Parathyroid adenoma (tissue), 2 donors: ENCODE measurements around the gene DPH5.

Experiments used
- H2AFZ ChIP-seq: fragments of 300-600 bp; sonication (generic); one replicate; pipeline ENCODE4 v1.7.0; 2017; ENCODE audit warnings: antibody characterized with exemption, mild to moderate bottlenecking
- H3K27ac ChIP-seq: fragments of 300-600 bp; sonication (generic); one replicate; pipeline ENCODE4 v1.7.0; 2017
- H3K27me3 ChIP-seq: fragments of 300-600 bp; sonication (generic); one replicate; pipeline ENCODE4 v1.7.0; 2017; ENCODE audit warnings: low read length; ENCODE audit not compliant: control insufficient read depth, insufficient read depth
- H3K36me3 ChIP-seq: fragments of 300-600 bp; sonication (generic); one replicate; pipeline ENCODE4 v1.7.0; 2017; ENCODE audit warnings: low read length; ENCODE audit not compliant: control insufficient read depth, insufficient read depth
- H3K4me1 ChIP-seq: fragments of 300-600 bp; sonication (generic); one replicate; pipeline ENCODE4 v1.7.0; 2017; ENCODE audit warnings: control low read depth
- H3K4me2 ChIP-seq: fragments of 300-600 bp; sonication (generic); one replicate; pipeline ENCODE4 v1.7.0; 2017; ENCODE audit warnings: low read length
- H3K4me3 ChIP-seq: fragments of 300-600 bp; sonication (generic); one replicate; pipeline ENCODE4 v1.7.0; 2017; ENCODE audit warnings: low read depth, low read length
- H3K79me2 ChIP-seq: fragments of 300-600 bp; sonication (generic); one replicate; pipeline ENCODE4 v1.7.0; 2017; ENCODE audit warnings: control low read depth
- H3K9ac ChIP-seq: fragments of 300-600 bp; sonication (generic); one replicate; pipeline ENCODE4 v1.7.0; 2017; ENCODE audit warnings: mild to moderate bottlenecking
- H3K9me3 ChIP-seq: fragments of 300-600 bp; sonication (generic); one replicate; pipeline ENCODE4 v1.7.0; 2017; ENCODE audit warnings: low read length; ENCODE audit not compliant: control insufficient read depth
- CTCF ChIP-seq: fragments of 300-600 bp; sonication (generic); IDR thresholded peaks from one replicate; pipeline ENCODE4 v1.7.0; 2017; ENCODE audit warnings: antibody characterized with exemption, mild to moderate bottlenecking
- donor health status: primary hyperparathyroidism.

DPH5 gene

GRCh38 chr1:101066260-101066936 lies 40.8 kb upstream of the DPH5 start:
- Histone ChIP-seq H3K9ac (no peak overlapping the region), H2AFZ (no peak overlapping the region), H3K79me2 (no peaks in the 10 kb centered on the region), H3K4me2 (no peak overlapping the region), H3K27me3 (no peaks in the 10 kb centered on the region), H3K9me3 (no peaks in the 10 kb centered on the region), H3K4me1 (peaks cover 2% of the 10 kb centered on the region), H3K4me3 (no peak overlapping the region), H3K36me3 (no peaks in the 10 kb centered on the region), H3K27ac (no peak overlapping the region)
- TF ChIP-seq CTCF: no peak

- H3K27ac ChIP-seq: no peak overlapping the region
- H3K4me2 ChIP-seq: no peak overlapping the region
- no peak overlapping the region for H3K9ac ChIP-seq
- TF ChIP-seq CTCF: no peak
- H2AFZ ChIP-seq: no peak overlapping the region
- no peaks in the 10 kb centered on the region for H3K36me3 ChIP-seq
- H3K9me3 ChIP-seq: no peaks in the 10 kb centered on the region
- H3K27me3 ChIP-seq: no peaks in the 10 kb centered on the region
- no peak overlapping the region for H3K4me3 ChIP-seq
- no peaks in the 10 kb centered on the region for H3K4me1 ChIP-seq
- H3K79me2 ChIP-seq: no peaks in the 10 kb centered on the region
Measured at GRCh38 chr1:101065575-101065974, 40.0 kb upstream of the DPH5 start.

- H3K9me3 ChIP-seq: no peaks in the 10 kb centered on the region
- no peaks in the 10 kb centered on the region for H3K4me1 ChIP-seq
- no peaks in the 10 kb centered on the region for H3K79me2 ChIP-seq
- no peaks in the 10 kb centered on the region for H3K36me3 ChIP-seq
- H3K9ac ChIP-seq: no peak overlapping the region
- H3K4me3 ChIP-seq: no peak overlapping the region
- TF ChIP-seq CTCF: no peak
- H3K27me3 ChIP-seq: no peaks in the 10 kb centered on the region
- H3K4me2 ChIP-seq: no peak overlapping the region
- no peak overlapping the region for H3K27ac ChIP-seq
- no peak overlapping the region for H2AFZ ChIP-seq
Measured at GRCh38 chr1:101064697-101065096, 39.1 kb upstream of the DPH5 start.

- Histone ChIP-seq H3K9ac (no peak overlapping the region), H3K4me2 (no peak overlapping the region), H3K79me2 (no peaks in the 10 kb centered on the region), H3K36me3 (no peaks in the 10 kb centered on the region), H2AFZ (no peak overlapping the region), H3K9me3 (no peaks in the 10 kb centered on the region), H3K4me1 (no peaks in the 10 kb centered on the region), H3K4me3 (no peak overlapping the region), H3K27ac (no peak overlapping the region), H3K27me3 (no peaks in the 10 kb centered on the region)
- TF ChIP-seq CTCF: no peak
Measured at GRCh38 chr1:101060992-101061391, 35.4 kb upstream of the DPH5 start.

GRCh38 chr1:101059945-101060542 lies 34.5 kb upstream of the DPH5 start:
- Histone ChIP-seq H3K4me2 (no peak overlapping the region), H3K36me3 (no peaks in the 10 kb centered on the region), H3K27ac (no peak overlapping the region), H2AFZ (no peak overlapping the region), H3K4me3 (no peak overlapping the region), H3K9me3 (no peaks in the 10 kb centered on the region), H3K9ac (no peak overlapping the region), H3K27me3 (no peaks in the 10 kb centered on the region), H3K4me1 (no peaks in the 10 kb centered on the region), H3K79me2 (no peaks in the 10 kb centered on the region)
- no peak for TF ChIP-seq CTCF
